ENCODE measurements around the gene BNC2. TPM values are rescaled to one million over a fixed set of nuclear protein-coding genes. Genes with fewer than 3 reads are reported as not detected.

Gene BNC2
- total RNA-seq, 4 donors from 2014 or later: 20.5 to 55.4 (median 26.2) TPM

GRCh38 chr9:16485575-16486321 lies 384.7 kb downstream of the BNC2 start:
- WGBS, 2 donors (ENCODE audit: low coverage in 1 of 2): 78 to 87% methylated on average over 5 to 6 of the region's 6 CpGs
- H3K4me3 ChIP-seq: no peak overlapping the region
- in situ Hi-C loops (cut with MboI; ENCODE audit: low pct_ligation_motif_present in 1 of 4, low pct_unique_long_range_greater_than_20kb in 1 of 4, low sequenced_read_pairs in 3 of 4) (no loop called here), intact Hi-C loops (cut with DNase I; ENCODE audit: low total_unique reads) (no loop called here)
- no peak for TF ChIP-seq POLR2AphosphoS5 (IDR thresholded peaks at IDR 0.05)
- no peak for TF ChIP-seq EP300 (IDR thresholded peaks at IDR 0.05; ENCODE audit: low read depth)
- TF ChIP-seq, protein P1, sequence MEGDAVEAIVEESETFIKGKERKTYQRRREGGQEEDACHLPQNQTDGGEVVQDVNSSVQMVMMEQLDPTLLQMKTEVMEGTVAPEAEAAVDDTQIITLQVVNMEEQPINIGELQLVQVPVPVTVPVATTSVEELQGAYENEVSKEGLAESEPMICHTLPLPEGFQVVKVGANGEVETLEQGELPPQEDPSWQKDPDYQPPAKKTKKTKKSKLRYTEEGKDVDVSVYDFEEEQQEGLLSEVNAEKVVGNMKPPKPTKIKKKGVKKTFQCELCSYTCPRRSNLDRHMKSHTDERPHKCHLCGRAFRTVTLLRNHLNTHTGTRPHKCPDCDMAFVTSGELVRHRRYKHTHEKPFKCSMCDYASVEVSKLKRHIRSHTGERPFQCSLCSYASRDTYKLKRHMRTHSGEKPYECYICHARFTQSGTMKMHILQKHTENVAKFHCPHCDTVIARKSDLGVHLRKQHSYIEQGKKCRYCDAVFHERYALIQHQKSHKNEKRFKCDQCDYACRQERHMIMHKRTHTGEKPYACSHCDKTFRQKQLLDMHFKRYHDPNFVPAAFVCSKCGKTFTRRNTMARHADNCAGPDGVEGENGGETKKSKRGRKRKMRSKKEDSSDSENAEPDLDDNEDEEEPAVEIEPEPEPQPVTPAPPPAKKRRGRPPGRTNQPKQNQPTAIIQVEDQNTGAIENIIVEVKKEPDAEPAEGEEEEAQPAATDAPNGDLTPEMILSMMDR (IDR thresholded peaks at IDR 0.05): no peak
- TF ChIP-seq POLR2A (IDR thresholded peaks at IDR 0.05): no peak
- H3K9me3 ChIP-seq: no peaks in the 10 kb centered on the region
- H3K36me3 ChIP-seq: no peaks in the 10 kb centered on the region
- no peaks in the 10 kb centered on the region for H3K27me3 ChIP-seq
- no peaks in the 10 kb centered on the region for H3K4me1 ChIP-seq
- H3K27ac ChIP-seq: peak overlapping the region in 1 of 4 donors; percentile 57
- no peak for DNase-seq

GRCh38 chr9:16485160-16485559 lies 385.3 kb downstream of the BNC2 start:
- in situ Hi-C loops (cut with MboI; ENCODE audit: low pct_ligation_motif_present in 1 of 4, low pct_unique_long_range_greater_than_20kb in 1 of 4, low sequenced_read_pairs in 3 of 4): no loop called here

GRCh38 chr9:16484744-16485143 lies 385.7 kb downstream of the BNC2 start:
- intact Hi-C loops (cut with DNase I; ENCODE audit: low total_unique reads) (no loop called here), in situ Hi-C loops (cut with MboI; ENCODE audit: low pct_ligation_motif_present in 1 of 4, low pct_unique_long_range_greater_than_20kb in 1 of 4, low sequenced_read_pairs in 3 of 4) (no loop called here)
- H3K4me1 ChIP-seq: no peaks in the 10 kb centered on the region
- H3K4me3 ChIP-seq: no peak overlapping the region
- no peak for DNase-seq
- WGBS, 2 donors (ENCODE audit: low coverage in 1 of 2): 66 to 73% methylated on average over 2 of the region's 2 CpGs
- H3K9me3 ChIP-seq: no peaks in the 10 kb centered on the region
- H3K27me3 ChIP-seq: no peaks in the 10 kb centered on the region
- H3K27ac ChIP-seq: peak overlapping the region in 2 of 4 donors; percentile 51 to 57
- no peak for TF ChIP-seq POLR2A (IDR thresholded peaks at IDR 0.05)
- no peak for TF ChIP-seq POLR2AphosphoS5 (IDR thresholded peaks at IDR 0.05)
- TF ChIP-seq, protein P1 (IDR thresholded peaks at IDR 0.05): no peak
- TF ChIP-seq EP300 (IDR thresholded peaks at IDR 0.05; ENCODE audit: low read depth): no peak
- H3K36me3 ChIP-seq: no peaks in the 10 kb centered on the region

More at GRCh38 chr9:16485160-16485559, 385.3 kb downstream of the BNC2 start:
- no peak for DNase-seq
- Histone ChIP-seq H3K27ac (peak overlapping the region in 1 of 4 donors; percentile 57), H3K4me3 (no peak overlapping the region), H3K4me1 (no peaks in the 10 kb centered on the region), H3K9me3 (no peaks in the 10 kb centered on the region), H3K27me3 (no peaks in the 10 kb centered on the region), H3K36me3 (no peaks in the 10 kb centered on the region)
- TF ChIP-seq EP300 (IDR thresholded peaks at IDR 0.05; ENCODE audit: low read depth) (no peak), POLR2AphosphoS5 (IDR thresholded peaks at IDR 0.05) (no peak), POLR2A (IDR thresholded peaks at IDR 0.05) (no peak)
- TF ChIP-seq, protein P1 (IDR thresholded peaks at IDR 0.05): no peak
- WGBS, 2 donors (ENCODE audit: low coverage in 1 of 2): 50 to 82% methylated on average over 1 to 3 of the region's 3 CpGs
- intact Hi-C loops (cut with DNase I; ENCODE audit: low total_unique reads): no loop called here

DNA sequence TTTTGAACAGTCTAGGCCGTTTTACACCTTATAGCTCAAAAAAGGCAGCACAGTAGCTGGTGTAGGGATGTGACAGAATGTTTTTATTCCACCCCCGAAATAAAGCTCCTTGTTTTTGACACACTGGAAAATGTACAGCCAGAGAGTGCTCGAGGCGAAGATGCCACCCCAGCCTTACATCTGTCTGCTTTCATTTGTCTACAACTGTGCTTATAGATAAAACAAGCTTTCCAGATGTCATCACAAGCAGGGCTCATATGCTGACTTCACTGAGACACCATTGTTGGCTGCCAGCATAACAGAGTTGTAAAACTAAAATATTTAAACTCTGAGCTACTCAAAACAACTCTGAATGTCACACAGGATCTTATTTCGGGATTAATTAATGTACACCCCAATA lies 386.3 kb downstream of the BNC2 start:
- H3K27ac ChIP-seq: peak overlapping the region in 2 of 4 donors; percentile 51 to 57
- WGBS, 2 donors (ENCODE audit: low coverage in 1 of 2): 56 to 60% methylated on average over 5 of the region's 5 CpGs
- TF ChIP-seq POLR2AphosphoS5 (IDR thresholded peaks at IDR 0.05): no peak
- TF ChIP-seq EP300 (IDR thresholded peaks at IDR 0.05; ENCODE audit: low read depth): no peak
- TF ChIP-seq, protein P1 (IDR thresholded peaks at IDR 0.05): no peak
- TF ChIP-seq POLR2A (IDR thresholded peaks at IDR 0.05): no peak

More for the DNA sequence above, 386.3 kb downstream of the BNC2 start:
- Histone ChIP-seq H3K9me3 (no peaks in the 10 kb centered on the region), H3K27me3 (no peaks in the 10 kb centered on the region), H3K4me1 (no peaks in the 10 kb centered on the region), H3K4me3 (no peak overlapping the region), H3K36me3 (no peaks in the 10 kb centered on the region)
- in situ Hi-C loops (cut with MboI; ENCODE audit: low pct_ligation_motif_present in 1 of 4, low pct_unique_long_range_greater_than_20kb in 1 of 4, low sequenced_read_pairs in 3 of 4): no loop called here
- intact Hi-C loops (cut with DNase I; ENCODE audit: low total_unique reads): no loop called here
- no peak for DNase-seq
